GM12864 (cell line): ENCODE results near the gene S1PR1.

ENCODE experiments used
- DNase-seq: peaks from one replicate; pipeline ENCODE4 v3.0.0-alpha.2; 2011; ENCODE audit warnings: low read depth
- H3K4me3 ChIP-seq: 2 replicates; pipeline ENCODE4 v1.5.1; 2011; ENCODE audit warnings: mild to moderate bottlenecking, low read depth, low read length, control low read depth
- CTCF ChIP-seq: IDR thresholded peaks from 2 replicates; pipeline ENCODE4 v1.5.1; 2011; ENCODE audit warnings: low read depth, mild to moderate bottlenecking, moderate library complexity, low read length, control low read depth, inconsistent platforms; ENCODE audit errors: missing control alignments

Gene S1PR1

GRCh38 chr1:101240041-101240430, 3.2 kb downstream of the S1PR1 start:
- peak overlapping the region; percentile 8; the same call in 1 of the 2 replicates for H3K4me3 ChIP-seq
- no peak for TF ChIP-seq CTCF
- DNase-seq = no peak

GRCh38 chr1:101241485-101242225, 4.8 kb downstream of the S1PR1 start:
- TF ChIP-seq CTCF = no peak
- no peak for DNase-seq
- H3K4me3 ChIP-seq = no peak overlapping the region

- no peak for DNase-seq
- no peak overlapping the region for H3K4me3 ChIP-seq
- no peak for TF ChIP-seq CTCF
Observed at GRCh38 chr1:101242324-101243050, 5.7 kb downstream of the S1PR1 start.

- no peak overlapping the region for H3K4me3 ChIP-seq
- DNase-seq = no peak
- no peak for TF ChIP-seq CTCF
Observed at GRCh38 chr1:101243751-101244150, 6.9 kb downstream of the S1PR1 start.

- TF ChIP-seq CTCF = no peak
- DNase-seq = no peak
- no peak overlapping the region for H3K4me3 ChIP-seq
Observed at GRCh38 chr1:101244842-101245241, 8.0 kb downstream of the S1PR1 start.

- no peak for TF ChIP-seq CTCF
- no peak for DNase-seq
- no peak overlapping the region for H3K4me3 ChIP-seq
Observed at GRCh38 chr1:101245246-101245927, 8.6 kb downstream of the S1PR1 start.
